ENCODE results near the gene SMARCAL1. TPM values are rescaled to one million over a fixed set of nuclear protein-coding genes. Genes with fewer than 3 reads are reported as not detected.

The SMARCAL1 gene
- total and polyA plus RNA-seq, 9 of the 15 experiments (the other 6 are each of a cell fraction or from before 2014, with no cell fraction given), result 8.2 to 27.9 (median 12.4) TPM

DNA sequence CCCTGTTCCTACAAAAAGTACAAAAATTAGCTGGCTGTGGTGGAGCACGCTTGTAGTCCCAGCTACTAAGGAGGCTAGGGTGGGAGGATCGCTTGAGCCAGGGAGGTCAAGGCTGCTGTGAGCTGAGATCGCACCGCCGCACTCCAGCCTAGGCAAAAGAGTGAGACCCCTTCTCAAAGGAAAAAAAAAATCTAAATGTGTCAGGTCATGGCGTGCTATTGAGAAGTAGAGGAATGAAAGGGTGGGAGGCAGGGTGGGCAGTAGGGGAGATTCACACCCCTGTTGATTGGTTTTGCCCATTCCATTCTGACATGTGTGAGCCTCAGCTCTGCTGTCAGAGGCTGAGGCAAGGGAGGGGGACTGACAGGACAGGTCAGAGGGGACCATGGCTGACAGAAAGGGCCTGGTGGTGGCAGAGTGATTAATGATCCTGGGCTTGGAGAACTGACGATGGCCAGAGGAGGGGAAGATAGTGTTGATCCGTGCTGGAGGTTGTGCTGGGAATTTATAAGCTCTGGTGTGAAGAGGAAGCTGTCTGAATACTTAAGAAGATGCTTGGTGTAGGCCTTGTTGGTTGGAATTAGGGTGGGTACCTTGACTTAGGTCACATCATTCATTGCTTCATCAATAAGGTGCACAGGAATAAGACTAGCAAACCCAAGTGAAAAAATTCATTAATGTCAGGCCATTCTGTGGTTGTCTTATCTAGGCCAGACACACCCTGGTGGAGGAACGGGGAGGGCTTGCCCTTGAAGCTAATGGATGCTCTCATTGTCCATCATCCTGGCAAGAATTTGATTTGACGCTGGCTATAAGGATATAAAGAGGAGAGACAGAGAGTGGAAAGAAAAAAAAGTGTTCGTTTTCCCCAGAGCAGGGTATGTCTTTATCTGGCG, 19.1 kb upstream of the SMARCAL1 start (continued):
- TF ChIP-seq, protein P1, sequence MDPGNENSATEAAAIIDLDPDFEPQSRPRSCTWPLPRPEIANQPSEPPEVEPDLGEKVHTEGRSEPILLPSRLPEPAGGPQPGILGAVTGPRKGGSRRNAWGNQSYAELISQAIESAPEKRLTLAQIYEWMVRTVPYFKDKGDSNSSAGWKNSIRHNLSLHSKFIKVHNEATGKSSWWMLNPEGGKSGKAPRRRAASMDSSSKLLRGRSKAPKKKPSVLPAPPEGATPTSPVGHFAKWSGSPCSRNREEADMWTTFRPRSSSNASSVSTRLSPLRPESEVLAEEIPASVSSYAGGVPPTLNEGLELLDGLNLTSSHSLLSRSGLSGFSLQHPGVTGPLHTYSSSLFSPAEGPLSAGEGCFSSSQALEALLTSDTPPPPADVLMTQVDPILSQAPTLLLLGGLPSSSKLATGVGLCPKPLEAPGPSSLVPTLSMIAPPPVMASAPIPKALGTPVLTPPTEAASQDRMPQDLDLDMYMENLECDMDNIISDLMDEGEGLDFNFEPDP (CRISPR knock-in tag; IDR thresholded peaks at IDR 0.05), result no peak
- no peak for TF ChIP-seq ZNF217 (CRISPR knock-in tag; IDR thresholded peaks at IDR 0.05)
- TF ChIP-seq SREBF2 (CRISPR knock-in tag; IDR thresholded peaks at IDR 0.05), result no peak
- TF ChIP-seq ILF3 (IDR thresholded peaks at IDR 0.05; ENCODE audit: borderline replicate concordance), result no peak
- no peak for TF ChIP-seq CBX2 (IDR thresholded peaks at IDR 0.05; ENCODE audit: insufficient read depth, low read length, poor library complexity, severe bottlenecking)
- TF ChIP-seq RBM25 (IDR thresholded peaks at IDR 0.05; ENCODE audit: low read depth, low read length, severe bottlenecking), result peak; percentile 52
- TF ChIP-seq ZSCAN32 (CRISPR knock-in tag; IDR thresholded peaks at IDR 0.05), result no peak
- no peak for TF ChIP-seq EWSR1 (IDR thresholded peaks at IDR 0.05; ENCODE audit: borderline replicate concordance, low read depth, partially characterized antibody)
- TF ChIP-seq MAZ (CRISPR knock-in tag; conservative IDR thresholded peaks at IDR 0.05 in 1 of 2, IDR thresholded peaks at IDR 0.05 in 1 of 2), result 0 out of 4 replicates have a peak, but pooled peaks of 1 of the 2 experiments have one; percentile 25
- TF ChIP-seq, protein P2, sequence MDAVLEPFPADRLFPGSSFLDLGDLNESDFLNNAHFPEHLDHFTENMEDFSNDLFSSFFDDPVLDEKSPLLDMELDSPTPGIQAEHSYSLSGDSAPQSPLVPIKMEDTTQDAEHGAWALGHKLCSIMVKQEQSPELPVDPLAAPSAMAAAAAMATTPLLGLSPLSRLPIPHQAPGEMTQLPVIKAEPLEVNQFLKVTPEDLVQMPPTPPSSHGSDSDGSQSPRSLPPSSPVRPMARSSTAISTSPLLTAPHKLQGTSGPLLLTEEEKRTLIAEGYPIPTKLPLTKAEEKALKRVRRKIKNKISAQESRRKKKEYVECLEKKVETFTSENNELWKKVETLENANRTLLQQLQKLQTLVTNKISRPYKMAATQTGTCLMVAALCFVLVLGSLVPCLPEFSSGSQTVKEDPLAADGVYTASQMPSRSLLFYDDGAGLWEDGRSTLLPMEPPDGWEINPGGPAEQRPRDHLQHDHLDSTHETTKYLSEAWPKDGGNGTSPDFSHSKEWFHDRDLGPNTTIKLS (IDR thresholded peaks at IDR 0.05; ENCODE audit: borderline replicate concordance, low read depth), result no peak
- TF ChIP-seq TAF7 (tag; IDR thresholded peaks at IDR 0.05), result no peak
- TF ChIP-seq, protein P3, sequence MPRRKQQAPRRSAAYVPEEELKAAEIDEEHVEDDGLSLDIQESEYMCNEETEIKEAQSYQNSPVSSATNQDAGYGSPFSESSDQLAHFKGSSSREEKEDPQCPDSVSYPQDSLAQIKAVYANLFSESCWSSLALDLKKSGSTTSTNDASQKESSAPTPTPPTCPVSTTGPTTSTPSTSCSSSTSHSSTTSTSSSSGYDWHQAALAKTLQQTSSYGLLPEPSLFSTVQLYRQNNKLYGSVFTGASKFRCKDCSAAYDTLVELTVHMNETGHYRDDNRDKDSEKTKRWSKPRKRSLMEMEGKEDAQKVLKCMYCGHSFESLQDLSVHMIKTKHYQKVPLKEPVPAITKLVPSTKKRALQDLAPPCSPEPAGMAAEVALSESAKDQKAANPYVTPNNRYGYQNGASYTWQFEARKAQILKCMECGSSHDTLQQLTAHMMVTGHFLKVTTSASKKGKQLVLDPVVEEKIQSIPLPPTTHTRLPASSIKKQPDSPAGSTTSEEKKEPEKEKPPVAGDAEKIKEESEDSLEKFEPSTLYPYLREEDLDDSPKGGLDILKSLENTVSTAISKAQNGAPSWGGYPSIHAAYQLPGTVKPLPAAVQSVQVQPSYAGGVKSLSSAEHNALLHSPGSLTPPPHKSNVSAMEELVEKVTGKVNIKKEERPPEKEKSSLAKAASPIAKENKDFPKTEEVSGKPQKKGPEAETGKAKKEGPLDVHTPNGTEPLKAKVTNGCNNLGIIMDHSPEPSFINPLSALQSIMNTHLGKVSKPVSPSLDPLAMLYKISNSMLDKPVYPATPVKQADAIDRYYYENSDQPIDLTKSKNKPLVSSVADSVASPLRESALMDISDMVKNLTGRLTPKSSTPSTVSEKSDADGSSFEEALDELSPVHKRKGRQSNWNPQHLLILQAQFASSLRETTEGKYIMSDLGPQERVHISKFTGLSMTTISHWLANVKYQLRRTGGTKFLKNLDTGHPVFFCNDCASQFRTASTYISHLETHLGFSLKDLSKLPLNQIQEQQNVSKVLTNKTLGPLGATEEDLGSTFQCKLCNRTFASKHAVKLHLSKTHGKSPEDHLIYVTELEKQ (CRISPR knock-in tag; IDR thresholded peaks at IDR 0.05), result no peak
- no peak for TF ChIP-seq ZC3H4 (CRISPR knock-in tag; IDR thresholded peaks at IDR 0.05; ENCODE audit: borderline replicate concordance)
- no peak for TF ChIP-seq SIX5 (IDR thresholded peaks at IDR 0.05; ENCODE audit: borderline replicate concordance in 1 of 2, insufficient read depth in 1 of 2, low read depth in 1 of 2, low read length in 2 of 2)
- TF ChIP-seq, protein P4, sequence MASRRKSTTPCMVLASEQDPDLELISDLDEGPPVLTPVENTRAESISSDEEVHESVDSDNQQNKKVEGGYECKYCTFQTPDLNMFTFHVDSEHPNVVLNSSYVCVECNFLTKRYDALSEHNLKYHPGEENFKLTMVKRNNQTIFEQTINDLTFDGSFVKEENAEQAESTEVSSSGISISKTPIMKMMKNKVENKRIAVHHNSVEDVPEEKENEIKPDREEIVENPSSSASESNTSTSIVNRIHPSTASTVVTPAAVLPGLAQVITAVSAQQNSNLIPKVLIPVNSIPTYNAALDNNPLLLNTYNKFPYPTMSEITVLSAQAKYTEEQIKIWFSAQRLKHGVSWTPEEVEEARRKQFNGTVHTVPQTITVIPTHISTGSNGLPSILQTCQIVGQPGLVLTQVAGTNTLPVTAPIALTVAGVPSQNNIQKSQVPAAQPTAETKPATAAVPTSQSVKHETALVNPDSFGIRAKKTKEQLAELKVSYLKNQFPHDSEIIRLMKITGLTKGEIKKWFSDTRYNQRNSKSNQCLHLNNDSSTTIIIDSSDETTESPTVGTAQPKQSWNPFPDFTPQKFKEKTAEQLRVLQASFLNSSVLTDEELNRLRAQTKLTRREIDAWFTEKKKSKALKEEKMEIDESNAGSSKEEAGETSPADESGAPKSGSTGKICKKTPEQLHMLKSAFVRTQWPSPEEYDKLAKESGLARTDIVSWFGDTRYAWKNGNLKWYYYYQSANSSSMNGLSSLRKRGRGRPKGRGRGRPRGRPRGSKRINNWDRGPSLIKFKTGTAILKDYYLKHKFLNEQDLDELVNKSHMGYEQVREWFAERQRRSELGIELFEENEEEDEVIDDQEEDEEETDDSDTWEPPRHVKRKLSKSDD (conservative IDR thresholded peaks at IDR 0.05; ENCODE audit: low read length), result no peak
- TF ChIP-seq NCOA4 (IDR thresholded peaks at IDR 0.05; ENCODE audit: partially characterized antibody), result no peak

All from K562 (cell line).